ENCODE data around the gene COL18A1.

Gene COL18A1

DNA sequence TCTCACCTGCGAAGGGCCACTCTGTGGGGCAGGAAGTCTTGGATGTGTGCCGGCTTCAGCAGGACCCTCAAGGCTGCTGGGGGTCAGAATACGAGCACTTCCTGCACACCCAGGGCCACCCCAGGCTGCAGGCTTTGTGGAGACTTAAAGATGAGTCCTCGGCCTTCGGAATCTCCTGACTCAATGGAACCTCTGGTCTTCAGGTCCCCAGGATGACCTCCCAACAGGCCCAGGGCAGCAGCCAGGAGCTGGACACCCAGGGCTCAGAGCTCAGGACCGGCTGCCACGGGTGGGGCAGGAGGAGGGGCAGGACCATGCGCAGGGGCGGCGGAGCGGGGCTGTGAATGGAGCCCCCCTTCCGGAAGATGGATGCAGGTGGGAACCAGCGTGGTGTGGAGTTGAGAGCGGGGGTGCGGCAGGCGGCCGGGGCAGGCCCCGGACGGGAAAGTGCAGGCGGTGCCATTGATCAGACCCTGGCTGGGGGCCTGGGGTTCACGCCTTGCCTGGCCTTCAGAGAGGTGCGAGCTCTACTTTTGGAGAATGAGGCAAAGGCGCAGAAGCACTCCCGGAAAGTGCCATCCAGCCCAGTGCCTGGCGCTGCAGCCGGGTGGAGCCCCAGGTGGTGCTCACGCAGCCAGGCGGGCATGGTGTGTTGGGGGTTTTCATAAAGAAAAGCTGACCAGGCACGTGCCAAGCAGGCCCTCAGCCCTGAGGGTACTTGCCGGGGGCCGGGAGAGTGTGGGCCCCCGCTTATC, 10.4 kb downstream of the COL18A1 start:
- no peak for DNase-seq

DNA sequence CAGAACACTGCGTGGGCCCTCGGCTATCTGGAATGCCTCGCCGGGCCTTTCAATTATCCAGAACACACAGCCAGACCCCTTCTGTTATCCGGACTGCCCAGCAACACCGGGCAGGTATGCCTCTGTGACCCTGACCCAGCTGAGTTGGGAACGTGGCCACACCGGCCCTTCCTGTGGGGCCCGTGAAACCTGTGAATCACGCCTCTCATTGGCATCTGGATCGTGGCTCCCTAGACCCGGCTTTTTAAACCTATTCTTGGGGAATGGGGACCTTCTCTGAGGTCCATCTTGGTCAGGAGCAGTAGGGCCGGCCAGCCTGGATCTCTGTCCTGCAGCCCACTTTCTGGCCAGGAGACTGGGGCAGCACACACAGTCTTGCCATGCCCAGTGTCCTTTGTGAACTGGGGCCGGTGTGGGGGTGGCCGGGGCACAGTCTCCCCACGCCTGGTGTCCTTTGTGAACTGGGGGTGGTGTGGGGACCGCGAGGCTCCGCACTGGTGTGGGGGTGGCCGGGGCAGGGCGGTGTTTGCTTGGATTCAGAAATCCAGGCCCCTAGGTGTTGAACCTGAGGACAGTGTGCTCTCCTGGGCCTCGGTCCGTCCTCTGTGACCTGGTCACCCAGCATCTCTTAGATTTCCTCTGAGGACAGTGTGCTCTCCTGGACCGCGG, 11.1 kb downstream of the COL18A1 start:
- DNase-seq = no peak

DNA sequence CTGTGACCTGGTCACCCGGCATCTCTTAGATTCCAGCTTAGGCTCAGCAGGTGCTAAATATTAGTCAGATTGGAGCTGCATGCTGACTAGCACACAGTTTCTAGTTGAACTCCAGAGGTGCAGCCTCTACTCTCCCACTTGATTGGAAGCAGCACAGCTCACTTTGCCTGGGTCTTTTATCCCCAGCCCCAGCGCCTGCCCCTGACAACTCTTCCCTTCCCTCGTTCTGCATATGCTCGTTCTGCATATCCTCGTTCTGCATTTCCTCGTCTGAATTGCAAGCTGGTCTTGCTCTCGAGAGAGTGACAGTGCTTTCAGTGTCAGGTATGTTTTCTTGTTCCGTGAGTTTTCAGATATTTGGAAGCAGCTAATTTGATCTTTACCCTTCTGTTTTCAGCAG, 11.7 kb downstream of the COL18A1 start:
- no peak for DNase-seq

DNA sequence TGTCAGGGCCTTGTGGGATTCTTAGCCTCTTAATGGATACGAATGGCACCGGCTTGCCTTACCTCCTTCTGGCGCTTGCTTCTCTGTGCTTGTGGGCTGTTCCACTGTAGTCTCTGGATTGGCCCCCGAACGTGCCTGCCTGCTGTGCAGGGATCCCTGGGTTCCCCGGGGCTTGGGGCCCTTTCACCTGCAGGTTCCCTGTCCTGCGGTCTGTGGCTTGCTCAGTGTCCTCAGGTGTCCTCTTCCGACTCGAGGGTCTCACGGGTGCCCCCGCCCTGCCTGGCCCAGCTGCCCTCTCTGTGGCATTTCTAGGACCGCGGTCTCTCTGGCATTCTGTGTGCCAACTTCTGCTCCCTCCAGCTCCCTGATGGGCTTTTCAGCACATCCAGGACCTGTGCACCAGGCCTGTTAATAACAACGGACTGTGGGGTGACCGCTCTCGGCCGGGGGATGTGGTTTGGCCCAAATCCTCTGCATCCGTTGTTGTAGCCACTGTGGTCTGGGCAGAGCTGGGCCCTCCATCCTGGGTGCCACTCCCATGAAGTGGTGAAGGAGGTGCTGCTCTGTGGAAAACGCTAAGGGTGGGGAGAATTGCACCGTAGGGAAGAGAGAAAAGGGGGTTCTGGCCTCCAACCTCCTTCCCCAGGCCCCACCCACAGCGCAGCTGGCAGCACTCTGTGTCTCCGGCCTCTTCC, 12.4 kb downstream of the COL18A1 start:
- DNase-seq = no peak

DNA sequence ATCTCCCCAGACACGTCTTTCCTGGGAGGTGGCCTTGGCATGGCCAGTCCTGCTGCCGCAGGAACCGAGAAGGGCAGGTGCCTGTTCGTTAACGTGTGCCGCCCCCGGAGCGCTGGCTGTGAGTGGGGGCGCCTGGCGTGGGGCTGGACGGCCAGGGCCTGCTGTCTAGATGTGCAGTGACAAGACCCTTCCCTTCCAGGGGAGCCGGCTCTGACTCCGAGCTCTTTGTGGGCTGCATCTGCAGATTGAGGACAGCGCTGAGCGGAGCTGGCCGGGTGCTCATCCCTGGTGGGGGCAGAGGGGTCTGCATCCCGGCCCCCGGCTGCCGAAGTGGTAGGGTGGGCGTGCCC, 13.0 kb downstream of the COL18A1 start:
- DNase-seq = no peak

GRCh38 chr21:45418301-45419071, 13.5 kb downstream of the COL18A1 start:
- DNase-seq = no peak

DNA sequence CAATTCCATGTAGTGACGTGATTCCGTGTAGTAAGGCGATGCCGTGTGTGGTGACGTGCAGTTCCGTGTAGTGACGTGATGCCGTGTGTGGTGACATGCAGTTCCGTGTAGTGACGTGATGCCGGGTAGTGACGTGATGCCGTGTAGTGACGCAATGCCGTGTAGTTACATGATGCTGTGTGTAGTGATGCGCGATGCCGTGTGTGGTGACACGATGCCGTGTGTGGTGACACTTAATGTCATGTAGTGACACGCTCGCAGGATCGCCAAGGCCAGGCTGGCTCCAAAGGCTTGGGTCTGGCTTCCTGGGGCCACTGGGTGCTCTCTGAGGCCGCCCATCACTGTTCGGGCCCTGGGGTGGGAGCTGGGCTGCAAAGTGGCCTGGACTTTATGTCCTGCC, 14.2 kb downstream of the COL18A1 start:
- DNase-seq = no peak

GRCh38 chr21:45420061-45421041, 15.4 kb downstream of the COL18A1 start:
- DNase-seq = no peak

DNA sequence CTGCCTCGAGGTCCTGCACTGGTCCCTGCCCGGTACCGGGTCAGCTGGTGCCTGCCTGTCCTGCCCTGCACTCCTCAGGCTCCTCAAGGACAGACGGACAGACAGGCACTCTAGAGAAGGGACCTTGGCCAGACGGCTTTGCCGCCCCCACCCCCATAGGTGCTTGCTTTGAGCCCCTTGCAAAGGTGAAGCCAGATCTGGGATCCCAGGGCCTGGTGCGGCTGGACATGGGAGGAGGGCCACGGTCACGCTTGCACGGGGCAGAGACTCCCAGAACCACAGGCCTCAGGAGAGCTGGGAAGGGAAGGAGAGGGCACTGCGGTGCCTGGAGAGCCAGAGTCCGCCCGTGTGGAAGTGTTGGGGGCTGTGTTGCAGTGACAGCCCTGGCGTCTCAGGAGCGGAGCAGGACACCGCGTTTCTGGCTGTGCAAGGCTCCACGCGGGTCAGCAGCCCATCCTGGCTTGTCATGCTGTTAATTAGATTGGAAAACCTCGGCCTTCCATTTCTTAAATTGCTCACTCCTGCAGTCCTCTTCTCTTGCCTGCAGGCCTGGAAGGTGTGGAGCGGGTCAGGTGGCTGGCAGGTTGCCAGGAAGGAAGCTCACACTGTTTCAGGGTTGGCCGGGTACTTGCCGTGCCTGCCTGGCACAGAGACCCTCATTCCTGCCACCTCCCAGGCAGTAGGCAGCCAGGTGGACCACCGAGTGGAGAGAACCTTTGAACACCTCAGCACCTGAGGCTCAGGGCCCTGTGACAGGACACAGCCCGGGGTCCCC, 16.3 kb downstream of the COL18A1 start:
- DNase-seq = no peak

DNA sequence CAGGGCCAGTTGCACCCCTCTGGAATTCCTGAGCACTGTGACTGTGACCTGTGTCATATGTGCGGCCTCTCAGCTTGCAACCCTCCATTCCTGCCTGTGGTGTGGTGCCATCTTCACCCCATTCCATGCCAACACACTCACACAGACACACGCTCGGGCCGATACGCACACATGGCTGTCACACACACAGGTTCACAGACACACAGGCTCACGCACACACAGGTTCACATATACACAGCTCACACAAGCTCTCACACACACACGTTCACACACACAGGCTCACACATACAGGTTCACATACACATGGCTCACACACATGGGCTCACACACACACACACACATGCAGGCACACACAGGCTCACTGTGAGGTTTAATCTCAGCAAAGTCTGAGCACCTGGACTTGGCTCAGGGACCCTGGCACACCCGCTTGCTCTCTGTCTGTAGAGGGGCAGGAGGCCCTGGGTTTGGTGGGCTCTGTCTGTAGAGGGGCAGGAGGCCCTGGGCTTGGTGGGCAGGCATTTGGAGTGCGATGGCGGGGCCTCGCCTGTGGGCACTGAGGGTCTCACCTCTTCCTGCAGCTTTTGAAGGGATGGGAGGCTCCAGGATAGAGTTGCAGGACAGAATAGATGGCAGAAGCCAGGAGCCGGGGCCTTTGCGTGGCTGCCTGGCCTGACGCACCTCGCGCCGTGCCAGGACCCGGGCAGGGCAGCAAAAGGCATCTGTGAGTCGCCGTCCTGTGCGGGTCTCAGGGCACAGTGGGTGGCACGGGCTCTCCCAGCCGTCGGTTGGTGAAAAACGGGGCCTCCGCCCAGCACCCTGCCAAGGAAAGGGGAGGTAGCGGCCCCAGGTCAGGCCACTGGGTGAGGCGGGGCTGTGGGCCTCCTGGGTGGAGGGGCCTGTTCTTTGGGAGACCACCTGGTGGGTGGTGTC, 17.1 kb downstream of the COL18A1 start:
- no peak for DNase-seq

GRCh38 chr21:45423201-45423955, 18.4 kb downstream of the COL18A1 start:
- no peak for DNase-seq

DNA sequence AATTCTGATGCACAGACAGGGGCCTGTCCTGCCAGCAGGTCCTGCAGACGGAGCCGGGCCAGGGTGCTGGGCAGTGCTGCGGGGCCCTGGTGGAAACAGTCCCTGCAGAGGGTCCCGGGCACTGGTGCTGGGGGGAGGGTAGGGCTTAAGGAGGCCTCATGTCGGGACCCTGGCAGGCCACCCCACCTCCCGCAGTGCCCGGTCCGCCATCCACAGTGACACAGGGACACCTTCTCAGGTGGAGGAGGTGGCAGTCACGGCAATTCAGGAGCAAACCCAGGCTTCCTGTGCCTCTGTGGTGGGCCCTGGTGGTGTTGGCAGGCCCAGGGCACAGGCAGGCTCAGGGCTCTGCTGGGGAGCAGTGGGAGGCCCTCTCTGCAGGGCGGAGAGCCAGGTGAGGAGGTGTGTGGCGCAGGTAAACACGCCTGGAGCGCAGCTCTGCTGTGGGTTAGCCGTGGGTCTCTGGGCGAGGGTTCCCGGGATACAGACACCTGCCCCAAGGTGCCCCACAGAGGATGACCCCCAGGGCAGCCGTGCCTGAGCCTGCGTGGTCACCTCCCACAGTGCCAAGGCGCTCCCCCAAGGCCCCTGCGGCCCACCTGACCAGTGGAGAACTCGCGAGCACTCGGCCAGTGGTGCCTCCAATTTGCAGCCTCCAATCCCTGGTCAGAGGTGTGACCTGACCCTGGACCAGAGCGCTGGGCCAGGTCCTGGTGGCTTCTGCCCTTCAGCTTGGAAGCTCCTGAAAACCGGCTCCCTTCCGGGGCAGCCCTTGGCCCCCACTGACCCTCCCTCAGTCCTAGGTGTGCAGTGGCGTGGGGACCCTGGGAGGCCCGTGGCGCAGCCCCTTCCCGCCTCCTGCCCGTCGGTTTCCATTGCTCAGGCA, 19.2 kb downstream of the COL18A1 start:
- no peak for DNase-seq

GRCh38 chr21:45424854-45425795, 20.2 kb downstream of the COL18A1 start:
- no peak for DNase-seq

GRCh38 chr21:45427331-45428271, 22.6 kb downstream of the COL18A1 start:
- DNase-seq = no peak

DNA sequence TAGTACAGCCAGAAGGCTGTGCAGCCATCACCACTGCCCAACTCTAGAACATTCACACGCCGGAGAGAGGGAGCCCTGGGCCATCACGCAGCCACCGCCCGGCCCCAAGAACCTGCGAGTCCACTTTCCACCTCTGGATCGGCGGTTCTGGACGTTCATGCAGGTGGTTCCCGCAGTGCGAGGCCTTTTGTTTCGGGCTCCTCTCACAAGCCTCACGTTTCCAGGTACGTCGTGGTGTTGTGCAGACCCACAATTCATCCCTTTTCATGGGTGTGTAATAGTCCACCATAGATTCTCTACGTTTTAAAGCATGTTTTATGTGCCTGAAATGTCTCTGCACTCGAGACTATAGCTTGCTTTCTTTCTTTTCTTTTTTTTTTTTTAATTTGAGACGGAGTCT, 23.6 kb downstream of the COL18A1 start:
- no peak for DNase-seq
